ENCODE results near the gene ARHGAP21.

ARHGAP21 gene

GRCh38 chr10:24541239-24541753 is 182.4 kb downstream of the ARHGAP21 start:
- no peak for TF ChIP-seq CTCF (IDR thresholded peaks at IDR 0.05; ENCODE audit: insufficient read depth, low read depth, low read length, missing control alignments)
- no peak overlapping the region for H3K4me3 ChIP-seq (ENCODE audit: low read length)
- peak; percentile 63 for DNase-seq (ENCODE audit: low read depth)

- DNase-seq (ENCODE audit: low read depth) = no peak
- TF ChIP-seq CTCF (IDR thresholded peaks at IDR 0.05; ENCODE audit: insufficient read depth, low read depth, low read length, missing control alignments) = no peak
- H3K4me3 ChIP-seq (ENCODE audit: low read length) = no peak overlapping the region
Measured at GRCh38 chr10:24536636-24537035, 187.1 kb downstream of the ARHGAP21 start.

- no peak for DNase-seq (ENCODE audit: low read depth)
- H3K4me3 ChIP-seq (ENCODE audit: low read length) = no peak overlapping the region
- no peak for TF ChIP-seq CTCF (IDR thresholded peaks at IDR 0.05; ENCODE audit: insufficient read depth, low read depth, low read length, missing control alignments)
Measured at GRCh38 chr10:24533981-24534380, 189.7 kb downstream of the ARHGAP21 start.
